Naive B cell (primary cell): ENCODE results near the gene RHOF. TPM values are rescaled to one million over a fixed set of nuclear protein-coding genes. Genes with fewer than 3 reads are reported as not detected.
"Not testable (repeated sequence)": the region's sequence is repeated elsewhere in the genome, so short reads cannot be mapped to it uniquely, and the experiment has no call there.

Experiments used
- ATAC-seq, 2 donors: fragments of 150-1000 bp; cut with Tn5 transposase; 2 replicates each; pipeline ENCODE4 v1.10.0; 2021; ENCODE audit warnings: low read depth in 2 of 2, mild to moderate bottlenecking in 2 of 2, moderate library complexity in 2 of 2
- DNase-seq: peaks from one replicate; pipeline ENCODE4 v3.0.0; 2022
- H3K27ac Mint-ChIP-seq, 6 donors: one replicate each; pipeline ENCODE4 v1.8.0; 2020 to 2022; ENCODE audit warnings: mild to moderate bottlenecking in 6 of 6, mixed read lengths in 6 of 6, moderate library complexity in 5 of 6, inconsistent platforms in 2 of 6
- H3K27me3 Mint-ChIP-seq, 3 donors: one replicate each; pipeline ENCODE4 v1.8.0; 2021 to 2022; ENCODE audit warnings: mixed read lengths in 3 of 3, mild to moderate bottlenecking in 1 of 3
- H3K36me3 Mint-ChIP-seq, 2 donors: one replicate each; pipeline ENCODE4 v1.8.0; 2020 to 2022; ENCODE audit warnings: mixed read lengths in 2 of 2, inconsistent platforms in 1 of 2, mild to moderate bottlenecking in 1 of 2
- H3K4me1 Mint-ChIP-seq, 3 donors: one replicate each; pipeline ENCODE4 v1.8.0; 2020 to 2022; ENCODE audit warnings: mixed read lengths in 3 of 3, inconsistent platforms in 1 of 3, mild to moderate bottlenecking in 1 of 3, moderate library complexity in 1 of 3
- H3K4me3 Mint-ChIP-seq, 8 donors: one replicate each; pipeline ENCODE4 v1.8.0; 2020 to 2022; ENCODE audit warnings: mild to moderate bottlenecking in 8 of 8, mixed read lengths in 8 of 8, moderate library complexity in 8 of 8, inconsistent platforms in 2 of 8
- H3K9me3 Mint-ChIP-seq, 7 donors: one replicate each; pipeline ENCODE4 v1.8.0; 2020 to 2022; ENCODE audit warnings: mixed read lengths in 7 of 7, mild to moderate bottlenecking in 5 of 7, inconsistent platforms in 2 of 7, moderate library complexity in 1 of 7
- polyA plus RNA-seq, 6 donors: library from polyadenylated mRNA; unstranded; fragments of 300-500 nt; fragmentation: Illumina TruSeq; gene quantifications; one replicate each; pipeline ENCODE4 v1.2.3, GENCODE V29; 2021; ENCODE audit warnings: low read depth in 6 of 6

Gene RHOF
- polyA plus RNA-seq, 6 donors from 2014 or later, result 40.2 to 63.9 (median 50.2) TPM

GRCh38 chr12:121791671-121792551 is 1.6 kb downstream of the RHOF start:
- no peaks in the 10 kb centered on the region for H3K9me3 Mint-ChIP-seq

GRCh38 chr12:121790785-121791184 is 2.7 kb downstream of the RHOF start:
- ATAC-seq, H3K9me3 Mint-ChIP-seq, H3K36me3 Mint-ChIP-seq, H3K27me3 Mint-ChIP-seq, DNase-seq: not testable (repeated sequence)
- H3K27ac Mint-ChIP-seq, result peak overlapping the region; percentile 99 to 100 (median 100)
- peak overlapping the region; percentile 84 to 96 (median 92) for H3K4me3 Mint-ChIP-seq
- peaks cover 55 to 83% (median 83%) of the 10 kb centered on the region in 3 donors for H3K4me1 Mint-ChIP-seq

More at GRCh38 chr12:121791671-121792551, 1.6 kb downstream of the RHOF start:
- Mint-ChIP-seq H3K4me3 (peak overlapping the region; percentile 84 to 96 (median 88)), H3K36me3 (no peaks in the 10 kb centered on the region), H3K27ac (peak overlapping the region; percentile 93 to 100 (median 100)), H3K27me3 (no peaks in the 10 kb centered on the region), H3K4me1 (peaks cover 48 to 74% (median 72%) of the 10 kb centered on the region in 3 donors)
- DNase-seq (no peak), ATAC-seq (no peak)

DNA sequence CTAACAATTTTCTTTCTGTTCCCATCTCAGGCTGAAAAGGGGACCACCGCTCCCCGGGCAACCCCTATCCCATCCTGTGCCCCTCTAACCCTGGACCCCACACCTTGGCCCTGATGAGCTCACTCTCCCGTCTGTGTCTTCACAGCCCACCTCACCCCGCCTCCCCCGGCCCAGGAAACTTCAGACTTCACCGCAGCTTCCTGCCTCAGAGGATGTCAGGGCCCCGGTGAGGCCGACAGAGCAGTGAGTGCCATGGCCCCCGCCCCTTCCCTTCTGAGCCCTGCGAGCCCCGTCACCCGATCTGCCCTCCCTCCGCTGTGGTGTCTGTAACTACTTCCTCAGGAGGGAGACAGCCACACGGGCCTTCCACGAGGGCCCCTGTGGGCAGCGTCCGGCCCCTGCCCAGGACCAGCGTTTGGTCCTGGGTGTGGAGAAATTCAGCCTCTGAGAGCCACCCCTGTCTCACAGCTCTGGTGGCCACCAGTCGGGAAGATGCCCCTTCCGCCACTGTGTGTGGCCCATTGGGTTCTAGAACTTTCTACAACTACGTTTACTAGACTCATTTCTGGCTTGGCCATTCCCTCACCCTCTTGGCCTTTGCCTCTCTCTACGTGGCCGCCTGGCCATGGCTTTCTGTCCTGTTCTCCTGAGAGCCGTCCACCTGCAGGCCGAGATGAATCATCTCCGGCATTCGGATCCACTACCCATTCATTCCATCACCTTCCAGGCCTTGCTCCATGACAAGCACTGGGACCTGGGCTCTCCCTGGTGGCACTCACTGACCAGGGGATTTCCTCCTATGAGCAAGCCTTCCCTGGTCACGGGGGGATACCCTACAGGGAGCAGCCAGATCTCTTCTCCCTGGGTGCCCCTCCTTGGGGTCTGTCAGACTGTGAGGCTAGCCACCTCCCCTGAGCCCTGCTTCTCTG is 3.4 kb downstream of the RHOF start:
- H3K36me3 Mint-ChIP-seq, result no peaks in the 10 kb centered on the region
- ATAC-seq (peak; percentile 69 to 70), DNase-seq (peak; percentile 97)
- peak overlapping the region; percentile 84 to 96 (median 92) for H3K4me3 Mint-ChIP-seq
- H3K9me3 Mint-ChIP-seq, result no peaks in the 10 kb centered on the region
- peak overlapping the region; percentile 99 to 100 (median 100) for H3K27ac Mint-ChIP-seq
- no peaks in the 10 kb centered on the region for H3K27me3 Mint-ChIP-seq
- H3K4me1 Mint-ChIP-seq, result peaks cover 53 to 81% (median 81%) of the 10 kb centered on the region in 3 donors

DNA sequence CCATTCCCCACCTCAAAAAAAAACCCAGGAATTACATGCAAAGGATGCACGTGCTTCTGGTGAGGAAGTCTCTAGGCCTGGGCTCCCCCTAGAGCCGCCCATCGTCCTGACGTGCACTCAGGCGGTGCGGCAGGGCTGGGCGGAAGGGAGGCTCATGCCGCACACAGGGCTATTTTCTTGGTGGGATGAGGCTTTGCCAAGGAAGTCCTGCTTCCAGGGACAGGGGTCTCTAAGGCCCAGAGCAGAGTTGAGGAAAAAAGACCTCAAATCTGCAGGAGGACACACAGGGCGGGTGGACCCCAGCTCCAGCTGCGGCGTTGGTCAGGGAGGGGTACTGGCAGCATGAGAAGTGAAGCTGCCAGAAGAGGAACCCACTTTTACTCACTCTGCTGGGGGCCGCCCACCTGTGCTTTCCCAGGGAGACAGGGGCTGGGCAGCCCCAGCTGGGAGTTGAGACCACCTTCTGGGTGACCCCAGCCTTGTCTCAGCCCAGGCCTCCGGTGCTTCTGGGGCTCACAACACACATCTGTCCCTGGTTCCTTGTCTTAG is 4.2 kb downstream of the RHOF start:
- peak; percentile 18 to 27 for ATAC-seq
- H3K27me3 Mint-ChIP-seq, result no peaks in the 10 kb centered on the region
- H3K36me3 Mint-ChIP-seq, result no peaks in the 10 kb centered on the region
- H3K4me1 Mint-ChIP-seq, result peaks cover 50 to 81% (median 79%) of the 10 kb centered on the region in 3 donors
- H3K4me3 Mint-ChIP-seq, result peak overlapping the region; percentile 84 to 96 (median 92)
- no peaks in the 10 kb centered on the region for H3K9me3 Mint-ChIP-seq
- peak overlapping the region; percentile 99 to 100 (median 100) for H3K27ac Mint-ChIP-seq
- DNase-seq, result peak; percentile 74

DNA sequence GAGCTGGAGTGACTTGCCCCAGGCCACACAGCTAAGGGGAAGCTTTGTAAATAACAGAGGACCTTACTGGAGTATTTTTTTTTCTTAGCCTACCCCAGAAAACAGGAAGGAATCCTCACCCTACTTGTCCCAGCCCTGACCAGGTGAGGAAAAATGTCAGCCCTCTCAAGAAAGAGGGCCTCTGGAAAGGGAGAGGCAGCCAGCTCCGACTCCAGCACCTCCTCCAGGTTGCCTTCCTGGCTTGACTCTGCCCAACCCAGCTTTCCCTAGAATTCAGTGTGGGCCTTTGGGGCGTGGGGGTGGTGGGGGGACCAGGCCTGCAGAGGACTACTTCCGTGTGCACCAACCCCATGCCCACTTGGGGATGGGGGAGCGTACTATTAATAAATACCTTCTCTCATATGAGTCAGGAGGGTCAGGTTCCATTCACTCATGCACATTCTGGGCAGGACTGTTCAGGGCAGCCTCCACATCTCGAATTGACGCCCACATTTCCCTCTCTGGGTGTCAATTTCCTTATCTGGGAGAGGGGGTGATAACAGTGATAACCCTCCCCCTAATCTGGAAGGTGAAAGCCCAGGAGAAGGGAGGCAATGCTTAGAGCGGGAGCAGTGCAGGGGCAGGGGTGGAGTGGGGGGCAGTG is 5.2 kb downstream of the RHOF start:
- H3K36me3 Mint-ChIP-seq, result peaks cover 0 to 7% of the 10 kb centered on the region in 2 donors
- DNase-seq, result no peak
- ATAC-seq, result no peak
- H3K4me1 Mint-ChIP-seq, result peaks cover 54 to 90% (median 85%) of the 10 kb centered on the region in 3 donors
- no peaks in the 10 kb centered on the region for H3K27me3 Mint-ChIP-seq
- no peaks in the 10 kb centered on the region for H3K9me3 Mint-ChIP-seq
- peak overlapping the region; percentile 99 to 100 (median 100) for H3K27ac Mint-ChIP-seq
- H3K4me3 Mint-ChIP-seq, result peak overlapping the region; percentile 48 to 96 (median 88)

GRCh38 chr12:121787063-121788025 is 6.1 kb downstream of the RHOF start:
- peaks cover 60 to 95% (median 91%) of the 10 kb centered on the region in 3 donors for H3K4me1 Mint-ChIP-seq
- peaks cover 0 to 7% of the 10 kb centered on the region in 2 donors for H3K36me3 Mint-ChIP-seq
- peak; percentile 39 for DNase-seq
- H3K27me3 Mint-ChIP-seq, result no peaks in the 10 kb centered on the region
- H3K4me3 Mint-ChIP-seq, result peak overlapping the region; percentile 48 to 96 (median 86)
- ATAC-seq, result no peak
- H3K9me3 Mint-ChIP-seq, result no peaks in the 10 kb centered on the region
- peak overlapping the region; percentile 96 to 100 (median 99) for H3K27ac Mint-ChIP-seq

DNA sequence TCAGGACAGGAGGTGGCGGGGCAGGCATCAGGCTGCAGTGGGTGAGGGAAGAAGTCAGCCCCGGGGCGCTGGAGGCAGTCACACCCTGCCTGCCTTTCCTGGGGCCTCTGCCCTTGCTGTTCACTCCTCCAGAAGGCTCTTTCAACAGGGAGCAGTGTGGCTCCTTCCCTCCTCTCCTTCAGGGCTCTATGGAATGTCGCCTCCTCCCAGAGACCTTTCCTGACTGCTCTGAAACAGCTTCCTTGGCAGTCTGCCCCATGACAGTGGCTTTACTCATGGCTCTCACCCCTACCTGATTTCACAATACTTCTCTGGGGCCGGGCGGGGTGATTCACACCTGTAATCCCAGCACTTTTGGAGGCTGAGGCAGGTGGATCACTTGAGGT is 7.1 kb downstream of the RHOF start:
- H3K36me3 Mint-ChIP-seq, result peaks cover 0 to 7% of the 10 kb centered on the region in 2 donors
- ATAC-seq, result no peak

GRCh38 chr12:121784460-121784859 is 9.0 kb downstream of the RHOF start:
- ATAC-seq (no peak), DNase-seq (no peak)
- Mint-ChIP-seq H3K36me3 (peaks cover 0 to 7% of the 10 kb centered on the region in 2 donors), H3K4me1 (peaks cover 49 to 86% (median 72%) of the 10 kb centered on the region in 3 donors), H3K4me3 (peak overlapping the region in 7 of 8 donors; percentile 21 to 87 (median 55)), H3K9me3 (no peaks in the 10 kb centered on the region), H3K27me3 (no peaks in the 10 kb centered on the region), H3K27ac (peak overlapping the region; percentile 66 to 99 (median 92))

More for the DNA sequence above, 7.1 kb downstream of the RHOF start:
- H3K4me1 Mint-ChIP-seq, result peaks cover 64 to 95% (median 91%) of the 10 kb centered on the region in 3 donors
- DNase-seq, result no peak
- H3K27me3 Mint-ChIP-seq, result no peaks in the 10 kb centered on the region
- H3K9me3 Mint-ChIP-seq, result no peaks in the 10 kb centered on the region
- peak overlapping the region; percentile 60 to 99 (median 96) for H3K27ac Mint-ChIP-seq
- peak overlapping the region in 6 of 8 donors; percentile 68 to 96 (median 82) for H3K4me3 Mint-ChIP-seq

- Mint-ChIP-seq H3K4me3 (peak overlapping the region in 7 of 8 donors; percentile 21 to 80 (median 71)), H3K4me1 (peaks cover 44 to 79% (median 67%) of the 10 kb centered on the region in 3 donors)
These were observed 9.7 kb downstream of the RHOF start for GRCh38 chr12:121783766-121784165.

DNA sequence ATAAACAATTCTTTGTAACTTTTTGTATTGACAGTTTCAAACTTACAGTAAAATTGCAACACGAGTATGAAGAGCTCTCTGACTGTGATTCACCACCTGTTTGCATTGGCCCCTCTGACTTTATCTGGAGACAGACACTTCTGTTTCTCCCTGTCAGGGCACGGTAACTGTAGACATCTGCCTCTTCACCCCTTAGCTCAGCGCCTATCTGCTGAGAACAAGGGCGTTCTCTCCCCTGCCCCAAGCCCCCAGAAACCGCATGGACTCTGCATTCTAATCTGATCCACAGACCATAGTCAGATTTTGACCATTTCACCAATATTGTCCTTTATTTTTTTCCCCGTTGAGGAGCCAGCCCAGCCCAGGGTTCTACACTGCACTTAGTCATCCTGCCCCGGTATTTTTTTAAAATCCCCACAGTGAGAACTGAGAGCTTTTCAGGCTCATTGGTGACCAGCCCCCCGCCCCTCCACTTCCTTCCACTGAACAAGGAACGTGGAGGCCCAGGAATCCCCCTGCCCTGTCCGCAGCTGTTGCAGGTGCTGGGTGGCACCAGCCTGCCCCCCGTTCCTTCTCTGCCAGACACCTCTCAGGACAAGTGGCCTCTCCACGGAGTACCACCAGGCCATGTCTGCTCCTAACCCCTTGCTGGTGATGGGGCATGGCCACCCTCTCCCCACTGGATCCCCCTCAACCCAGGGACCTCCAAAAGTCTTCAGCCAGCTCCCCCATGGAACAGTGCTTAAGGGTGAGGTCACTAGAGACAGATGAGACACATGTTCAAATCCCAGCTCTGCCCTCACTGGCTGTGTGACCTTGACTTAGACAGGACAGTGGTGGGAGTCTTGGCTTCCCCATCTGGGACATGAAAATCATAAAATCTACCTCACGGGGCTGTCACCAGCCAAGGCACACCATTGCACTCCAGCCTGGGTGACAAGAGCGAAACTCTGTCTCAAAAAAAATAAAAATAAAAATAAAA is 11.2 kb downstream of the RHOF start:
- Mint-ChIP-seq H3K36me3 (peaks cover 0 to 7% of the 10 kb centered on the region in 2 donors), H3K27me3 (no peaks in the 10 kb centered on the region), H3K27ac (peak overlapping the region; percentile 91 to 99 (median 98)), H3K9me3 (no peaks in the 10 kb centered on the region), H3K4me3 (peak overlapping the region; percentile 74 to 91 (median 82)), H3K4me1 (peaks cover 41 to 68% (median 58%) of the 10 kb centered on the region in 3 donors)
- ATAC-seq (peak; percentile 82 to 84), DNase-seq (peak; percentile 67)

More at GRCh38 chr12:121783766-121784165, 9.7 kb downstream of the RHOF start:
- Mint-ChIP-seq H3K36me3 (peaks cover 0 to 7% of the 10 kb centered on the region in 2 donors), H3K9me3 (no peaks in the 10 kb centered on the region), H3K27ac (peak overlapping the region in 5 of 6 donors; percentile 89 to 99 (median 98)), H3K27me3 (no peaks in the 10 kb centered on the region)
- ATAC-seq (no peak), DNase-seq (no peak)
